ENCODE measurements around the gene GCLM.

DNA sequence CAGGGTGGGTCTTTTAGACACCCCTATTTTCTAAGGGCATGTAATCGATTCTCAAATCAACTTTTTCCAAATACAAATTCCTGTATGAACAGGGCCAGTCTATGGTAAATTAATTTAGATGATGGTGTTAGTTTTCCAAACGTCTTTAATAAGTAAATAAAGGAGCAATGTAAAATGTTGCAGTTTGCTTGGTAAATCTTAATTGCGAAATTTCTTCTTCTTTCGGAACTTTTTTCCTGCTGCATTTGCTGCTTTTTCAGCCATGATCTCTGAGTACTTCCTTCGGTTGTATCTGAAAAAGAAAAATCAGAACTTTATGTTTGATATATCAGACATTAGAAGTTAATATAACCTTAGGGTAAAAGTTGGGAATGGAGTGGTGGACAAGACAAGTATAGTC lies 39.6 kb downstream of the GCLM start:
- TF ChIP-seq CTCF (IDR thresholded peaks at IDR 0.05) (no peak), POLR2AphosphoS5 (IDR thresholded peaks at IDR 0.05; ENCODE audit: low read depth, low read length) (no peak), SIN3A (IDR thresholded peaks at IDR 0.05; ENCODE audit: borderline replicate concordance, insufficient read depth, low read depth, low read length) (no peak), TCF7L2 (IDR thresholded peaks at IDR 0.05; ENCODE audit: low read depth, low read length) (no peak)
- TF ChIP-seq, protein P1, sequence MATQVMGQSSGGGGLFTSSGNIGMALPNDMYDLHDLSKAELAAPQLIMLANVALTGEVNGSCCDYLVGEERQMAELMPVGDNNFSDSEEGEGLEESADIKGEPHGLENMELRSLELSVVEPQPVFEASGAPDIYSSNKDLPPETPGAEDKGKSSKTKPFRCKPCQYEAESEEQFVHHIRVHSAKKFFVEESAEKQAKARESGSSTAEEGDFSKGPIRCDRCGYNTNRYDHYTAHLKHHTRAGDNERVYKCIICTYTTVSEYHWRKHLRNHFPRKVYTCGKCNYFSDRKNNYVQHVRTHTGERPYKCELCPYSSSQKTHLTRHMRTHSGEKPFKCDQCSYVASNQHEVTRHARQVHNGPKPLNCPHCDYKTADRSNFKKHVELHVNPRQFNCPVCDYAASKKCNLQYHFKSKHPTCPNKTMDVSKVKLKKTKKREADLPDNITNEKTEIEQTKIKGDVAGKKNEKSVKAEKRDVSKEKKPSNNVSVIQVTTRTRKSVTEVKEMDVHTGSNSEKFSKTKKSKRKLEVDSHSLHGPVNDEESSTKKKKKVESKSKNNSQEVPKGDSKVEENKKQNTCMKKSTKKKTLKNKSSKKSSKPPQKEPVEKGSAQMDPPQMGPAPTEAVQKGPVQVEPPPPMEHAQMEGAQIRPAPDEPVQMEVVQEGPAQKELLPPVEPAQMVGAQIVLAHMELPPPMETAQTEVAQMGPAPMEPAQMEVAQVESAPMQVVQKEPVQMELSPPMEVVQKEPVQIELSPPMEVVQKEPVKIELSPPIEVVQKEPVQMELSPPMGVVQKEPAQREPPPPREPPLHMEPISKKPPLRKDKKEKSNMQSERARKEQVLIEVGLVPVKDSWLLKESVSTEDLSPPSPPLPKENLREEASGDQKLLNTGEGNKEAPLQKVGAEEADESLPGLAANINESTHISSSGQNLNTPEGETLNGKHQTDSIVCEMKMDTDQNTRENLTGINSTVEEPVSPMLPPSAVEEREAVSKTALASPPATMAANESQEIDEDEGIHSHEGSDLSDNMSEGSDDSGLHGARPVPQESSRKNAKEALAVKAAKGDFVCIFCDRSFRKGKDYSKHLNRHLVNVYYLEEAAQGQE (IDR thresholded peaks at IDR 0.05; ENCODE audit: insufficient read depth in 1 of 2, low read depth in 2 of 2, low read length in 1 of 2), result no peak
